T-cell (primary cell): Measurements from ENCODE around the gene PCID2. TPM values are rescaled to one million over a fixed set of nuclear protein-coding genes. Genes with fewer than 3 reads are reported as not detected.

Experiments used
- ATAC-seq, 4 experiments: fragments of 200-7000 bp in 3 of 4; fragments of 150-1000 bp in 1 of 4; cut with Tn5 transposase; replicated peaks in 1 of 4; 1 replicate in 3 of 4; 2 replicates in 1 of 4; pipeline ENCODE4 v1.10.0; 2021; ENCODE audit warnings: moderate library complexity in 3 of 4, mild to moderate bottlenecking in 2 of 4, moderate number of reproducible peaks in 1 of 4
- CTCF ChIA-PET, 2 donors: fragments of 300-600 bp; sonication (Branson Sonifier 250); formaldehyde crosslinking; loops; one replicate each; lab custom pipeline; 2022; ENCODE audit warnings: antibody characterized with exemption in 2 of 2; lab: Charles Lee
- POLR2A ChIA-PET, 2 donors: fragments of 300-600 bp; sonication (Branson Sonifier 250); formaldehyde crosslinking; loops; one replicate each; lab custom pipeline; 2022; ENCODE audit warnings: antibody characterized with exemption in 2 of 2; lab: Charles Lee
- DNase-seq, 35 experiments: peaks; one replicate each; pipeline versions ENCODE4 v3.0.0 to v3.0.0-alpha.2; 2013 to 2023
- H3K27ac ChIP-seq: one replicate; pipeline ENCODE4 v1.5.1; 2013; ENCODE audit warnings: low read length
- H3K27me3 ChIP-seq, 2 experiments: replicated peaks in 1 of 2; 1 replicate in 1 of 2; 2 replicates in 1 of 2; pipeline versions ENCODE4 v1.6.1 to v1.7.0; 2013; ENCODE audit warnings: low read length in 1 of 2, mixed read lengths in 1 of 2; ENCODE audit not compliant: control insufficient read depth in 2 of 2, insufficient read depth in 2 of 2; ENCODE audit errors: extremely low read depth in 1 of 2
- H3K36me3 ChIP-seq, 2 donors: 1 replicate in 1 of 2; 2 replicates in 1 of 2; pipeline versions ENCODE4 v1.6.1 to v1.7.0; 2013; ENCODE audit warnings: low read length in 1 of 2; ENCODE audit not compliant: control insufficient read depth in 2 of 2, insufficient read depth in 1 of 2; ENCODE audit errors: extremely low read depth in 1 of 2
- H3K4me1 ChIP-seq, 2 experiments: 1 replicate in 1 of 2; 2 replicates in 1 of 2; pipeline versions ENCODE4 v1.6.1 to v1.7.0; 2013; ENCODE audit warnings: low read length in 2 of 2, mixed read lengths in 1 of 2; ENCODE audit not compliant: insufficient read depth in 2 of 2, control insufficient read depth in 1 of 2; ENCODE audit errors: extremely low read depth in 1 of 2
- H3K4me3 ChIP-seq, 2 donors: 1 replicate in 1 of 2; 2 replicates in 1 of 2; pipeline versions ENCODE4 v1.5.1 to v1.7.0; 2013; ENCODE audit warnings: mild to moderate bottlenecking in 2 of 2, low read length in 1 of 2, moderate library complexity in 1 of 2; ENCODE audit not compliant: control insufficient read depth in 1 of 2; ENCODE audit errors: extremely low read depth in 1 of 2
- H3K9me3 ChIP-seq: 2 replicates; pipeline ENCODE4 v1.7.0; 2013
- H3K27ac Mint-ChIP-seq, 2 donors: one replicate each; pipeline ENCODE4 v1.8.0; 2020 to 2021; ENCODE audit warnings: mild to moderate bottlenecking in 2 of 2, mixed read lengths in 2 of 2
- H3K27me3 Mint-ChIP-seq, 2 donors: one replicate each; pipeline ENCODE4 v1.8.0; 2021 to 2022; ENCODE audit warnings: mixed read lengths in 2 of 2
- H3K36me3 Mint-ChIP-seq: one replicate; pipeline ENCODE4 v1.8.0; 2021; ENCODE audit warnings: mixed read lengths
- H3K4me1 Mint-ChIP-seq, 3 donors: one replicate each; pipeline ENCODE4 v1.8.0; 2020 to 2022; ENCODE audit warnings: mixed read lengths in 3 of 3, mild to moderate bottlenecking in 1 of 3
- H3K4me3 Mint-ChIP-seq, 3 donors: one replicate each; pipeline ENCODE4 v1.8.0; 2020 to 2022; ENCODE audit warnings: mild to moderate bottlenecking in 3 of 3, mixed read lengths in 3 of 3, moderate library complexity in 3 of 3
- H3K9me3 Mint-ChIP-seq, 3 donors: one replicate each; pipeline ENCODE4 v1.8.0; 2020 to 2022; ENCODE audit warnings: mixed read lengths in 3 of 3
- WGBS: methylation state at CpG from one replicate; pipeline ENCODE4 v1.1.5; 2013; ENCODE audit warnings: missing lambda C conversion rate; ENCODE audit not compliant: insufficient coverage; 5-methylcytosine and 5-hydroxymethylcytosine counted together
- total RNA-seq, 35 experiments: library from RNA in 6 of 35; stranded (reverse) in 6 of 35; fragments of 120-200 nt in 1 of 35; gene quantifications; one replicate each; pipeline versions ENCODE4 v1.2.1 to v1.2.4 and lab custom pipeline; 2013 to 2026

PCID2 gene
- total RNA-seq, 5 donors from 2014 or later (not counting 1 experiment from before 2014, with no cell fraction given) = 45.3 to 68.6 (median 63.2) TPM

DNA sequence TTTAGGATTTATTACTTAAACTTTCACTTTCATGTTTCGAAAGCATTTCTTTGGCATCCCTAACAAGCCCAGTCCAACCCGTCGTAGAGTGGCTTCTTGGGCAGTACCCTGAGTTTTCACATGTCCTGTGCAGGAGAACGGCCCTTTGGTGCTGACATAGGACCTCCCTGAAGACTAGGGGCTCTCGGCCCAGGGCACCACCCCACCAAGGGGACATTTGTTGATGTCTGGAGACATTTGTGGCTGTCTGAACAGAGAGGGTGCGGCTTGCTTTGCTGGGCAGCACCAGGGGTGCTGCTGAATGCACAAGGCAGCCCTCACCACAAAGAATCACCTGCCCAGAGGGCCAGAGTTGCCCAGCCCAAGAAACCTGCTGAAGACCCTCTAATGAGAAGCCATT, 31.5 kb upstream of the PCID2 start:
- Mint-ChIP-seq H3K4me1 (no peaks in the 10 kb centered on the region), H3K27ac (no peak overlapping the region), H3K27me3 (no peaks in the 10 kb centered on the region), H3K9me3 (no peaks in the 10 kb centered on the region), H3K4me3 (no peak overlapping the region), H3K36me3 (peaks cover 61% of the 10 kb centered on the region)
- H3K36me3 ChIP-seq = peaks cover 32 to 87% of the 10 kb centered on the region in 2 donors
- H3K4me1 ChIP-seq = no peaks in the 10 kb centered on the region
- no peak overlapping the region for H3K4me3 ChIP-seq
- ATAC-seq = no peak
- ChIA-PET POLR2A (no interaction called here), CTCF (no interaction called here)
- H3K9me3 ChIP-seq = no peaks in the 10 kb centered on the region
- H3K27me3 ChIP-seq = no peaks in the 10 kb centered on the region
- no peak for DNase-seq
- WGBS = 100% methylated on average over 4 of the region's 6 CpGs
- H3K27ac ChIP-seq = no peak overlapping the region

DNA sequence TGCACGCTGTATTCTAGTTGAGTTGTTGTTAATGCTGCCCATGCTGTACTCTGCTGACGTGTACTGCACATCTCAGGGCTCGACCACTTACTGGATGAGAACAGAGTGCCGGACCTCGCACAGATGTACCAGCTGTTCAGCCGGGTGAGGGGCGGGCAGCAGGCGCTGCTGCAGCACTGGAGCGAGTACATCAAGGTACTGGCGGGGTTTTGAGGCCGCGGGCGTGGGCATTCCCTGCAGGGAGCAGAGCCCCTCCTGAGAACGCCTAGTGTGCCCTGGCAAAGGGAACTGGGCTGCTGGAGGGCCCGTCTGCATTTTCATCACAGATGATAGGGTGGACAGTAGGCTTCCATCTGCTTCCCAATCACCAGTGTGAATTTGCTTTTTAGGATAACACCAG, 30.9 kb upstream of the PCID2 start:
- Histone ChIP-seq H3K4me3 (no peak overlapping the region), H3K27ac (no peak overlapping the region), H3K4me1 (no peaks in the 10 kb centered on the region), H3K9me3 (no peaks in the 10 kb centered on the region), H3K27me3 (no peaks in the 10 kb centered on the region), H3K36me3 (peaks cover 30 to 87% of the 10 kb centered on the region in 2 donors)
- 98% methylated on average over 12 of the region's 15 CpGs for WGBS
- no peaks in the 10 kb centered on the region for H3K27me3 Mint-ChIP-seq
- H3K4me3 Mint-ChIP-seq = no peak overlapping the region
- peaks cover 60% of the 10 kb centered on the region for H3K36me3 Mint-ChIP-seq
- no peak overlapping the region for H3K27ac Mint-ChIP-seq
- no peaks in the 10 kb centered on the region for H3K9me3 Mint-ChIP-seq
- H3K4me1 Mint-ChIP-seq = no peaks in the 10 kb centered on the region
- CTCF ChIA-PET = interaction anchor here in 1 of 2 donors (1.2 kb wide), 1 partner anchor 296 kb away, joined by 5 read pairs; no protein-coding TSS in a partner anchor
- ATAC-seq (no peak), DNase-seq (no peak)
- POLR2A ChIA-PET = no interaction called here

GRCh38 chr13:113238536-113238935, 30.1 kb upstream of the PCID2 start:
- Histone ChIP-seq H3K27me3 (no peaks in the 10 kb centered on the region), H3K4me3 (no peak overlapping the region), H3K27ac (no peak overlapping the region), H3K9me3 (no peaks in the 10 kb centered on the region), H3K36me3 (peaks cover 29 to 85% of the 10 kb centered on the region in 2 donors), H3K4me1 (no peaks in the 10 kb centered on the region)
- 100% methylated on average over 1 of the region's 4 CpGs for WGBS
- Mint-ChIP-seq H3K36me3 (peaks cover 60% of the 10 kb centered on the region), H3K9me3 (no peaks in the 10 kb centered on the region), H3K27ac (no peak overlapping the region), H3K27me3 (no peaks in the 10 kb centered on the region), H3K4me3 (no peak overlapping the region), H3K4me1 (no peaks in the 10 kb centered on the region)
- ChIA-PET CTCF (interaction anchor here in 1 of 2 donors (1.2 kb wide), 1 partner anchor 296 kb away, joined by 5 read pairs; no protein-coding TSS in a partner anchor), POLR2A (interaction anchor here in 1 of 2 donors (0.6 kb wide), 1 partner anchor 20 kb away, joined by 3 read pairs; no protein-coding TSS in a partner anchor)
- ATAC-seq (no peak), DNase-seq (peak in 3 of 35 experiments; percentile 7 to 28 (median 12))

GRCh38 chr13:113233101-113233500, 24.6 kb upstream of the PCID2 start:
- H3K27ac ChIP-seq = no peak overlapping the region
- H3K9me3 ChIP-seq = no peaks in the 10 kb centered on the region
- peaks cover 0 to 5% (median 0%) of the 10 kb centered on the region in 3 donors for H3K4me1 Mint-ChIP-seq
- no peak overlapping the region for H3K4me3 ChIP-seq
- DNase-seq (no peak), ATAC-seq (no peak)
- H3K27ac Mint-ChIP-seq = no peak overlapping the region
- H3K27me3 ChIP-seq = no peaks in the 10 kb centered on the region
- WGBS = 100% methylated on average over 9 of the region's 11 CpGs
- H3K9me3 Mint-ChIP-seq = no peaks in the 10 kb centered on the region
- ChIA-PET POLR2A (no interaction called here), CTCF (no interaction called here)
- no peaks in the 10 kb centered on the region for H3K4me1 ChIP-seq
- peaks cover 56% of the 10 kb centered on the region for H3K36me3 Mint-ChIP-seq
- H3K36me3 ChIP-seq = peaks cover 25 to 78% of the 10 kb centered on the region in 2 donors
- H3K4me3 Mint-ChIP-seq = no peak overlapping the region
- H3K27me3 Mint-ChIP-seq = no peaks in the 10 kb centered on the region

DNA sequence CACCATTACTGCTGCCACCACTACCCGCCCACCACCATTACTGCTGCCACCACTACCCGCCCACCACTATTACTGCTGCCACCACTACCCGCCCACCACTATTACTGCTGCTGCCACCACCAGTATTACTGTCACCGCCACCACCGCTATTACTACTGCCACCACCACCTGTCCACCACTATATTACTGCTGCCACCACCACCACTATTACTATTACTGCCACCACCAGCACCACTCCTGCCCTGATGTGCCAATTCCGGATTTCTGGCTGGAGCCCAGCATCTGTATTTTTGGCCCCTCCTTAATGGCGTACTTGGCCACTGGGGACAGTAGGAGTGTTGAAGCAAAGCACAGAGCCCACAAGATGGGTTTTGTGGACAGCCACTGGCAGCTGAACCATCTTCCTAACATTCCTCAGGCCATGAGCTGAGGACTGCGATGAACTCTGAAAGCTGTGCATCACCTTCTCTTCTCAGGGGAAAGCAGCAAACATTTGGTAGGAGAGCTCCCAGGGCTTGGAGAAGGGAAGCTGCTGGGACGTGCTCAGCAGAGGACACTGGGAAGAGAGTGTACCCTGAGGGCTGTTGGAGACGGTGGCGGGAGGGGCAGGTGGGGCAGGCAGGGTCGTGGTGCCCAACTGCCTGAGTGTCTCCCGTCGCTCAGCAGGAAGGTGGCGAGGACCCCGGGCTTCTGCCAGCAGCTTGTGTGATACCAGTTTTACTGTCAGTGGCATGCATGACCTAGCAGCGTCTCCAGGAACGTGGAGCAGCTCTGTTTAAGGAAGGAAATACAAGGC, 23.9 kb upstream of the PCID2 start:
- Histone ChIP-seq H3K27me3 (no peaks in the 10 kb centered on the region), H3K4me3 (no peak overlapping the region), H3K36me3 (peaks cover 26 to 76% of the 10 kb centered on the region in 2 donors), H3K4me1 (no peaks in the 10 kb centered on the region), H3K9me3 (no peaks in the 10 kb centered on the region), H3K27ac (no peak overlapping the region)
- Mint-ChIP-seq H3K36me3 (peaks cover 54% of the 10 kb centered on the region), H3K27me3 (no peaks in the 10 kb centered on the region), H3K4me3 (no peak overlapping the region), H3K4me1 (peaks cover 0 to 7% (median 0%) of the 10 kb centered on the region in 3 donors), H3K9me3 (no peaks in the 10 kb centered on the region), H3K27ac (no peak overlapping the region)
- WGBS = 92% methylated on average over 14 of the region's 18 CpGs
- ChIA-PET POLR2A (no interaction called here), CTCF (no interaction called here)
- DNase-seq (no peak), ATAC-seq (no peak)

- CTCF ChIA-PET = no interaction called here
- no peaks in the 10 kb centered on the region for H3K27me3 ChIP-seq
- Mint-ChIP-seq H3K4me1 (peaks cover 0 to 7% (median 0%) of the 10 kb centered on the region in 3 donors), H3K4me3 (no peak overlapping the region), H3K27ac (no peak overlapping the region), H3K27me3 (no peaks in the 10 kb centered on the region), H3K9me3 (no peaks in the 10 kb centered on the region), H3K36me3 (peaks cover 51% of the 10 kb centered on the region)
- no peaks in the 10 kb centered on the region for H3K4me1 ChIP-seq
- no peak overlapping the region for H3K27ac ChIP-seq
- DNase-seq (no peak), ATAC-seq (peak in 1 of 4 experiments; percentile 34)
- H3K36me3 ChIP-seq = peaks cover 23 to 76% of the 10 kb centered on the region in 2 donors
- no peak overlapping the region for H3K4me3 ChIP-seq
- no peaks in the 10 kb centered on the region for H3K9me3 ChIP-seq
- POLR2A ChIA-PET = no interaction called here
- 90% methylated on average over 10 of the region's 14 CpGs for WGBS
Observed at GRCh38 chr13:113231306-113232207, 23.1 kb upstream of the PCID2 start.
